SK-N-SH treated with all-trans-retinoic acid at 6 μM for 48 hours (cell line): Measurements from ENCODE around the gene PMP22.

Source experiments
- ATAC-seq: fragments of 200-7000 bp; cut with Tn5 transposase; 3 replicates; pipeline ENCODE4 v1.9.1; 2020; ENCODE audit warnings: mild to moderate bottlenecking, moderate library complexity
- ARNTL ChIP-seq: fragments of 450-650 bp; formaldehyde crosslinking; IDR thresholded peaks from 2 replicates; pipeline ENCODE4 v1.5.0; 2020; ENCODE audit warnings: low read depth, mild to moderate bottlenecking, moderate library complexity, borderline replicate concordance
- BACH2 ChIP-seq: fragments of 250-450 bp; sonication (Bioruptor Pico); IDR thresholded peaks from 2 replicates; pipeline ENCODE4 v1.9.0; 2021; ENCODE audit warnings: mild to moderate bottlenecking, borderline replicate concordance
- CSDC2 ChIP-seq: fragments of 250-450 bp; sonication (Bioruptor Pico); IDR thresholded peaks from 2 replicates; pipeline ENCODE4 v1.5.0; 2020; ENCODE audit warnings: mild to moderate bottlenecking, moderate library complexity
- ESRRG ChIP-seq: fragments of 250-450 bp; sonication (Bioruptor Pico); IDR thresholded peaks from 2 replicates; pipeline ENCODE4 v1.6.1; 2021; ENCODE audit warnings: mild to moderate bottlenecking
- GLIS3 ChIP-seq: fragments of 250-450 bp; sonication (Bioruptor Pico); IDR thresholded peaks from 2 replicates; pipeline ENCODE4 v1.5.0; 2020; ENCODE audit warnings: mild to moderate bottlenecking, moderate library complexity
- ISL1 ChIP-seq: fragments of 250-450 bp; sonication (Bioruptor Pico); IDR thresholded peaks from 2 replicates; pipeline ENCODE4 v2.1.2; 2022; ENCODE audit warnings: mild to moderate bottlenecking, moderate library complexity
- OSR1 ChIP-seq: fragments of 250-450 bp; sonication (Bioruptor Pico); IDR thresholded peaks from 2 replicates; pipeline ENCODE4 v1.8.0; 2022; ENCODE audit warnings: moderate library complexity, mild to moderate bottlenecking, inconsistent platforms
- PPARA ChIP-seq: fragments of 250-450 bp; sonication (Bioruptor Pico); IDR thresholded peaks from 2 replicates; pipeline ENCODE4 v1.5.0; 2020; ENCODE audit warnings: mild to moderate bottlenecking, borderline replicate concordance
- RARB ChIP-seq: fragments of 250-450 bp; sonication (Bioruptor Pico); IDR thresholded peaks from 2 replicates; pipeline ENCODE4 v1.8.0; 2021; ENCODE audit warnings: mild to moderate bottlenecking, moderate library complexity
- SNAI2 ChIP-seq: fragments of 250-450 bp; sonication (Bioruptor Pico); IDR thresholded peaks from 2 replicates; pipeline ENCODE4 v1.5.0; 2020; ENCODE audit warnings: mild to moderate bottlenecking, moderate library complexity
- TCF4 ChIP-seq: fragments of 250-450 bp; sonication (Bioruptor Pico); IDR thresholded peaks from 2 replicates; pipeline ENCODE4 v1.8.0; 2021; ENCODE audit warnings: mild to moderate bottlenecking, moderate library complexity, borderline replicate concordance
- TOX ChIP-seq: fragments of 250-450 bp; sonication (Bioruptor Pico); IDR thresholded peaks from 2 replicates; pipeline ENCODE4 v1.8.0; 2021; ENCODE audit warnings: mild to moderate bottlenecking, moderate library complexity, borderline replicate concordance
- ZC3H10 ChIP-seq: fragments of 250-450 bp; sonication (Bioruptor Pico); IDR thresholded peaks from 2 replicates; pipeline ENCODE4 v1.5.1; 2021; ENCODE audit warnings: mild to moderate bottlenecking, moderate library complexity
- ZFP3 ChIP-seq: fragments of 250-450 bp; sonication (Bioruptor Pico); IDR thresholded peaks from 2 replicates; pipeline ENCODE4 v1.5.0; 2020; ENCODE audit warnings: mild to moderate bottlenecking, moderate library complexity
- ZFP30 ChIP-seq: fragments of 450-650 bp; formaldehyde crosslinking; IDR thresholded peaks from 2 replicates; pipeline ENCODE4 v1.5.0; 2022; ENCODE audit warnings: mild to moderate bottlenecking, moderate library complexity
- ZNF565 ChIP-seq: fragments of 450-650 bp; formaldehyde crosslinking; conservative IDR thresholded peaks from 2 replicates; pipeline ENCODE4 v1.5.0; 2020; ENCODE audit warnings: low read depth, mild to moderate bottlenecking, moderate library complexity
- ZNF70 ChIP-seq: fragments of 450-650 bp; formaldehyde crosslinking; IDR thresholded peaks from 2 replicates; pipeline ENCODE4 v1.5.0; 2020; ENCODE audit warnings: mild to moderate bottlenecking, moderate library complexity
- ZNF8 ChIP-seq: fragments of 450-650 bp; formaldehyde crosslinking; IDR thresholded peaks from 2 replicates; pipeline ENCODE4 v1.5.0; 2020; ENCODE audit warnings: mild to moderate bottlenecking, moderate library complexity
- TF ChIP-seq, protein P1 (sequence below): fragments of 250-450 bp; sonication (Bioruptor Pico); IDR thresholded peaks from 2 replicates; pipeline ENCODE4 v1.5.1; 2021; ENCODE audit warnings: mild to moderate bottlenecking, moderate library complexity
- TF ChIP-seq, protein P2 (sequence below): fragments of 250-450 bp; sonication (Bioruptor Pico); IDR thresholded peaks from 2 replicates; pipeline ENCODE4 v1.8.0; 2021; ENCODE audit warnings: low read depth, mild to moderate bottlenecking, moderate library complexity, borderline replicate concordance
- TF ChIP-seq, protein P3 (sequence below): fragments of 250-450 bp; sonication (Bioruptor Pico); IDR thresholded peaks from 2 replicates; pipeline ENCODE4 v1.5.1; 2020; ENCODE audit warnings: low read depth, mild to moderate bottlenecking, moderate library complexity
- TF ChIP-seq, protein P4 (sequence below): fragments of 250-450 bp; sonication (Bioruptor Pico); IDR thresholded peaks from 2 replicates; pipeline ENCODE4 v1.8.0; 2020; ENCODE audit warnings: mild to moderate bottlenecking, moderate library complexity, borderline replicate concordance

PMP22 gene

DNA sequence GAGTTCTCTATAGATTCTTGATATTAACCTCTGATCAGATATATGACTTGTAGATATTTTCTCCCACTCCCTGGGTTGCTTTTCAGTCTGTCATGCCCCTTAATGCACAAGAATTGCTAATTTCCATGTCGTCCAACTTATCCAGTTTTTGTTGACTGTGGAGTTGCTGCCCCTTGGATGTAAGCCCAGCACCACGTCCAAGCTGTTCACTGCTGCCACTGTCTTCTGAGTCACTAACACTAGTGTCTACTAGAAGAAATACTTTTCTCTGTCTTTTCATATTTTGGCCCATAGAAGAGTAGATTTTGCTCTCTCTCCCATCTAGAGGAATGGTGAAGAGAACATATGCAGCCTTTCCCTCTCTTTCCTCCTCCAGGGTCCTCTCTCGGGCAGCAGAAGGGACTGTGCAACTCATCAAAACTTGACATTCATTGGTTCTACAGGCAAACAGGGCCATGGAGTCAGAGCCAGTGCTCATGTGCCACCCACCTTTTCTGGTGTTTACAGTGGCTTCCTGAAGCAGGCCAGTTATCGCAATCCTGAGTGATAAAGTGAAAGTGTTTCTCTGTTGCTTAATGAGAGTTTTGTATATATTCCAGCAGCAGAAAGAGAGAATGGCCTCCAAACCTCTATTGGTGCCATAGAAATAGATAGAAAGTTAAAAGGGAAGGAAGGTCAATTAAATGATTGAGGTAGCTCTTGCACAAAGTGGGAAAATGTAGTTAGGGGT, 22.6 kb upstream of the PMP22 start:
- TF ChIP-seq ISL1 (CRISPR knock-in tag), result no peak
- TF ChIP-seq OSR1 (CRISPR knock-in tag), result no peak
- TF ChIP-seq GLIS3 (CRISPR knock-in tag), result no peak
- TF ChIP-seq ZC3H10, result no peak
- TF ChIP-seq, protein P1, sequence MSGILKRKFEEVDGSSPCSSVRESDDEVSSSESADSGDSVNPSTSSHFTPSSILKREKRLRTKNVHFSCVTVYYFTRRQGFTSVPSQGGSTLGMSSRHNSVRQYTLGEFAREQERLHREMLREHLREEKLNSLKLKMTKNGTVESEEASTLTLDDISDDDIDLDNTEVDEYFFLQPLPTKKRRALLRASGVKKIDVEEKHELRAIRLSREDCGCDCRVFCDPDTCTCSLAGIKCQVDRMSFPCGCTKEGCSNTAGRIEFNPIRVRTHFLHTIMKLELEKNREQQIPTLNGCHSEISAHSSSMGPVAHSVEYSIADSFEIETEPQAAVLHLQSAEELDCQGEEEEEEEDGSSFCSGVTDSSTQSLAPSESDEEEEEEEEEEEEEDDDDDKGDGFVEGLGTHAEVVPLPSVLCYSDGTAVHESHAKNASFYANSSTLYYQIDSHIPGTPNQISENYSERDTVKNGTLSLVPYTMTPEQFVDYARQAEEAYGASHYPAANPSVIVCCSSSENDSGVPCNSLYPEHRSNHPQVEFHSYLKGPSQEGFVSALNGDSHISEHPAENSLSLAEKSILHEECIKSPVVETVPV, result no peak
- no peak for TF ChIP-seq TCF4
- no peak for TF ChIP-seq CSDC2
- TF ChIP-seq ZFP30, result no peak
- TF ChIP-seq ARNTL (CRISPR knock-in tag), result no peak
- TF ChIP-seq ZFP3, result no peak
- TF ChIP-seq ZNF70 (CRISPR knock-in tag), result no peak
- no peak for TF ChIP-seq RARB (CRISPR knock-in tag)
- TF ChIP-seq, protein P2, sequence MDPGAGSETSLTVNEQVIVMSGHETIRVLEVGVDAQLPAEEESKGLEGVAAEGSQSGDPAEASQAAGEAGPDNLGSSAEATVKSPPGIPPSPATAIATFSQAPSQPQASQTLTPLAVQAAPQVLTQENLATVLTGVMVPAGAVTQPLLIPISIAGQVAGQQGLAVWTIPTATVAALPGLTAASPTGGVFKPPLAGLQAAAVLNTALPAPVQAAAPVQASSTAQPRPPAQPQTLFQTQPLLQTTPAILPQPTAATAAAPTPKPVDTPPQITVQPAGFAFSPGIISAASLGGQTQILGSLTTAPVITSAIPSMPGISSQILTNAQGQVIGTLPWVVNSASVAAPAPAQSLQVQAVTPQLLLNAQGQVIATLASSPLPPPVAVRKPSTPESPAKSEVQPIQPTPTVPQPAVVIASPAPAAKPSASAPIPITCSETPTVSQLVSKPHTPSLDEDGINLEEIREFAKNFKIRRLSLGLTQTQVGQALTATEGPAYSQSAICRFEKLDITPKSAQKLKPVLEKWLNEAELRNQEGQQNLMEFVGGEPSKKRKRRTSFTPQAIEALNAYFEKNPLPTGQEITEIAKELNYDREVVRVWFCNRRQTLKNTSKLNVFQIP (CRISPR knock-in tag), result no peak
- TF ChIP-seq, protein P3, sequence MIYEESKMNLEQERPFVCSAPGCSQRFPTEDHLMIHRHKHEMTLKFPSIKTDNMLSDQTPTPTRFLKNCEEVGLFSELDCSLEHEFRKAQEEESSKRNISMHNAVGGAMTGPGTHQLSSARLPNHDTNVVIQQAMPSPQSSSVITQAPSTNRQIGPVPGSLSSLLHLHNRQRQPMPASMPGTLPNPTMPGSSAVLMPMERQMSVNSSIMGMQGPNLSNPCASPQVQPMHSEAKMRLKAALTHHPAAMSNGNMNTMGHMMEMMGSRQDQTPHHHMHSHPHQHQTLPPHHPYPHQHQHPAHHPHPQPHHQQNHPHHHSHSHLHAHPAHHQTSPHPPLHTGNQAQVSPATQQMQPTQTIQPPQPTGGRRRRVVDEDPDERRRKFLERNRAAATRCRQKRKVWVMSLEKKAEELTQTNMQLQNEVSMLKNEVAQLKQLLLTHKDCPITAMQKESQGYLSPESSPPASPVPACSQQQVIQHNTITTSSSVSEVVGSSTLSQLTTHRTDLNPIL (CRISPR knock-in tag), result no peak
- no peak for TF ChIP-seq PPARA (CRISPR knock-in tag)
- TF ChIP-seq TOX, result no peak
- TF ChIP-seq, all 23 proteins: peak for 0
- no peak for ATAC-seq

GRCh38 chr17:15285466-15285865, 20.3 kb upstream of the PMP22 start:
- TF ChIP-seq ZFP3 (no peak), ZC3H10 (no peak), ZNF565 (CRISPR knock-in tag) (no peak), GLIS3 (CRISPR knock-in tag) (no peak), PPARA (CRISPR knock-in tag) (no peak), CSDC2 (no peak), SNAI2 (CRISPR knock-in tag) (no peak), OSR1 (CRISPR knock-in tag) (no peak), TCF4 (no peak), TOX (no peak), ESRRG (CRISPR knock-in tag) (no peak), ZNF8 (no peak), ARNTL (CRISPR knock-in tag) (no peak), ISL1 (CRISPR knock-in tag) (no peak), RARB (CRISPR knock-in tag) (no peak)
- TF ChIP-seq, protein P1, result no peak
- TF ChIP-seq, protein P3 (CRISPR knock-in tag), result no peak
- TF ChIP-seq, protein P4, sequence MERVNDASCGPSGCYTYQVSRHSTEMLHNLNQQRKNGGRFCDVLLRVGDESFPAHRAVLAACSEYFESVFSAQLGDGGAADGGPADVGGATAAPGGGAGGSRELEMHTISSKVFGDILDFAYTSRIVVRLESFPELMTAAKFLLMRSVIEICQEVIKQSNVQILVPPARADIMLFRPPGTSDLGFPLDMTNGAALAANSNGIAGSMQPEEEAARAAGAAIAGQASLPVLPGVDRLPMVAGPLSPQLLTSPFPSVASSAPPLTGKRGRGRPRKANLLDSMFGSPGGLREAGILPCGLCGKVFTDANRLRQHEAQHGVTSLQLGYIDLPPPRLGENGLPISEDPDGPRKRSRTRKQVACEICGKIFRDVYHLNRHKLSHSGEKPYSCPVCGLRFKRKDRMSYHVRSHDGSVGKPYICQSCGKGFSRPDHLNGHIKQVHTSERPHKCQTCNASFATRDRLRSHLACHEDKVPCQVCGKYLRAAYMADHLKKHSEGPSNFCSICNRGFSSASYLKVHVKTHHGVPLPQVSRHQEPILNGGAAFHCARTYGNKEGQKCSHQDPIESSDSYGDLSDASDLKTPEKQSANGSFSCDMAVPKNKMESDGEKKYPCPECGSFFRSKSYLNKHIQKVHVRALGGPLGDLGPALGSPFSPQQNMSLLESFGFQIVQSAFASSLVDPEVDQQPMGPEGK, result no peak
- ATAC-seq, result no peak

DNA sequence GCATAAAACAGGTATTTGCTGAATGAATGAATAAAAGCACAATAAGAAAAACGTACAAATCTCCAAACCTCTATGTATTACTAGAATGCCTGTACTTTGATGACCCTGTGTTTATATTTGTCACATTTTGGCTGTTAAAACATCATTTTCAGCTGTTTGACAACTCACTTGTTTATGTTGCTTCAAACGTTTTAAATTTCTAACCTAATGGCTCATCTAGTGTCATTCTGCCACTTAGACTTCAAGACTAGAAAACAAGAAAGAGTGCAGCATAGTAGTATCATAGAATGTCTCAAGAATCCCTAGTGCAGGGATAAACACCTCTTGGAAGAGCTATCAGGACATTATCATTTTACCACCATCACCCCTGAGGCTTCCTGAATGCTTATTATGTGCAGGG, 19.4 kb upstream of the PMP22 start:
- ATAC-seq, result no peak
- TF ChIP-seq SNAI2 (CRISPR knock-in tag) (no peak), ZNF70 (CRISPR knock-in tag) (no peak), ZFP30 (no peak), ZNF8 (no peak), TOX (no peak), OSR1 (CRISPR knock-in tag) (no peak), BACH2 (CRISPR knock-in tag) (no peak), ARNTL (CRISPR knock-in tag) (no peak), ZFP3 (no peak), PPARA (CRISPR knock-in tag) (no peak)
- TF ChIP-seq, protein P3 (CRISPR knock-in tag), result no peak
- TF ChIP-seq, protein P4, result no peak
- TF ChIP-seq, protein P1, result no peak
